HEK293T (cell line): ENCODE results near the gene ERC2.
A peak's percentile ranks its signal among the peaks of the same experiment; 100 is the strongest.

Source experiments
- CTCF ChIA-PET: fragments of 350-600 bp; formaldehyde crosslinking; extraction: SDS; loops from one replicate; lab custom pipeline; 2021; ENCODE audit warnings: antibody characterized with exemption, inconsistent platforms; lab: Yijun Ruan, JAX
- POLR2A ChIA-PET: fragments of 350-600 bp; formaldehyde crosslinking; extraction: SDS; loops from one replicate; lab custom pipeline; 2020; ENCODE audit warnings: antibody characterized with exemption, inconsistent platforms; lab: Yijun Ruan, JAX
- DNase-seq: peaks from one replicate; pipeline ENCODE4 v3.0.0; 2012; ENCODE audit warnings: mixed read lengths; ENCODE audit errors: extremely low spot score
- ARNT ChIP-seq: fragments of 450-650 bp; IDR thresholded peaks from 2 replicates; pipeline ENCODE4 v1.6.1; 2017; ENCODE audit warnings: mild to moderate bottlenecking
- BHLHE40 ChIP-seq: fragments of 450-650 bp; IDR thresholded peaks from 2 replicates; pipeline ENCODE4 v1.6.1; 2016; ENCODE audit warnings: mild to moderate bottlenecking, moderate library complexity, borderline replicate concordance
- CTBP1 ChIP-seq: fragments of 450-650 bp; IDR thresholded peaks from 2 replicates; pipeline ENCODE4 v1.6.1; 2016; ENCODE audit warnings: borderline replicate concordance
- ELF4 ChIP-seq: fragments of 450-650 bp; IDR thresholded peaks from 2 replicates; pipeline ENCODE4 v1.6.1; 2017; ENCODE audit warnings: antibody characterized with exemption
- FOXA1 ChIP-seq: fragments of 450-650 bp; IDR thresholded peaks from 2 replicates; pipeline ENCODE4 v1.6.1; 2016; ENCODE audit warnings: mild to moderate bottlenecking
- FOXK2 ChIP-seq: fragments of 450-650 bp; IDR thresholded peaks from 2 replicates; pipeline ENCODE4 v1.6.1; 2016; ENCODE audit warnings: mild to moderate bottlenecking
- FOXM1 ChIP-seq: fragments of 450-650 bp; IDR thresholded peaks from 2 replicates; pipeline ENCODE4 v1.6.1; 2017; ENCODE audit warnings: mild to moderate bottlenecking, borderline replicate concordance
- HDGF ChIP-seq: fragments of 450-650 bp; IDR thresholded peaks from 2 replicates; pipeline ENCODE4 v1.6.1; 2017; ENCODE audit warnings: antibody characterized with exemption, borderline replicate concordance
- L3MBTL2 ChIP-seq: fragments of 450-650 bp; conservative IDR thresholded peaks from 2 replicates; pipeline ENCODE4 v1.6.1; 2016; ENCODE audit warnings: mild to moderate bottlenecking
- LEF1 ChIP-seq: fragments of 450-650 bp; IDR thresholded peaks from 2 replicates; pipeline ENCODE4 v1.6.1; 2017; ENCODE audit warnings: mild to moderate bottlenecking, borderline replicate concordance
- NFRKB ChIP-seq: fragments of 450-650 bp; IDR thresholded peaks from 2 replicates; pipeline ENCODE4 v1.6.1; 2016; ENCODE audit warnings: mild to moderate bottlenecking, moderate library complexity
- PKNOX1 ChIP-seq: fragments of 450-650 bp; IDR thresholded peaks from 2 replicates; pipeline ENCODE4 v1.6.1; 2016
- SP1 ChIP-seq: fragments of 450-650 bp; IDR thresholded peaks from 2 replicates; pipeline ENCODE4 v1.6.1; 2017
- SUZ12 ChIP-seq: fragments of 450-650 bp; IDR thresholded peaks from 2 replicates; pipeline ENCODE4 v1.6.1; 2016; ENCODE audit warnings: mild to moderate bottlenecking
- TARDBP ChIP-seq: fragments of 450-650 bp; IDR thresholded peaks from 2 replicates; pipeline ENCODE4 v1.6.1; 2016
- ZNF384 ChIP-seq: fragments of 450-650 bp; IDR thresholded peaks from 2 replicates; pipeline ENCODE4 v1.6.1; 2016

Gene ERC2

GRCh38 chr3:55512571-55513343 is 955.5 kb downstream of the ERC2 start:
- TF ChIP-seq FOXK2 = no peak
- TF ChIP-seq TARDBP = no peak
- TF ChIP-seq ELF4 = no peak
- no peak for TF ChIP-seq ZNF384
- no peak for TF ChIP-seq L3MBTL2
- ChIA-PET POLR2A (interaction anchor here (1.2 kb wide), 1 partner anchor 20 kb away, joined by 3 read pairs; no protein-coding TSS in a partner anchor), CTCF (no interaction called here)
- DNase-seq = no peak

GRCh38 chr3:55511895-55512570 is 956.2 kb downstream of the ERC2 start:
- ChIA-PET POLR2A (interaction anchor here (1.2 kb wide), 1 partner anchor 19 kb away, joined by 3 read pairs; no protein-coding TSS in a partner anchor), CTCF (no interaction called here)
- TF ChIP-seq HDGF (no peak), LEF1 (no peak), PKNOX1 (no peak), SP1 (no peak)
- no peak for DNase-seq

GRCh38 chr3:55508335-55508734 is 959.9 kb downstream of the ERC2 start:
- POLR2A ChIA-PET = no interaction called here
- CTCF ChIA-PET = no interaction called here
- TF ChIP-seq L3MBTL2 = peak; percentile 26; the same call in 1 of the 2 replicates
- no peak for TF ChIP-seq TARDBP
- TF ChIP-seq FOXM1 = no peak
- TF ChIP-seq ZNF384 = no peak
- 0 out of 2 replicates have a peak, but pooled peaks have one; percentile 25 for TF ChIP-seq FOXA1
- TF ChIP-seq BHLHE40 = no peak
- TF ChIP-seq PKNOX1 = no peak; the same call in none of the 2 replicates
- TF ChIP-seq SUZ12 = no peak
- no peak for TF ChIP-seq SP1
- no peak for TF ChIP-seq CTBP1
- no peak for TF ChIP-seq ARNT
- no peak for TF ChIP-seq LEF1
- no peak for TF ChIP-seq HDGF
- TF ChIP-seq NFRKB = no peak
- TF ChIP-seq ELF4 = no peak
- TF ChIP-seq FOXK2 = no peak
- no peak for DNase-seq

DNA sequence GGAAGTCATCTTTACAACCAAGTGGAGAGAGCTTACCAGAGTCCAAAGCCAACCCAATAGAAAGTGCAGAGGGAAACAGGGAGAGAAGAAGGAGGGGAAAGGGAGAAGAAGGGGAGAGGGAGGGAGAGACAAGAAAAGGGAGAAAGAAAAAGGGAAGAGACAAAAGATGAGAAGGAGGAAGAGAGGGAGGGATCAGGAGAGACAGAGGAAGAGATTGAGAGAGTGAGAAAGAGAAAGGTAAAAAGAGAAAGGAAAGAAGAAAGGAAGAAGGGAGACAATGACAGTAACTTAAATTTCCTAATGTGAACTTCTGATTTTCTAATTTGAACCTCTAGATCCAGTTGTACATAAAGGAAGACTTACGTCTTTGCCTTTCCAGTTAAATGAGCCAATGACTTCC is 960.5 kb downstream of the ERC2 start:
- DNase-seq = no peak
- CTCF ChIA-PET = no interaction called here
- no peak for TF ChIP-seq PKNOX1
- TF ChIP-seq NFRKB = no peak
- no peak for TF ChIP-seq BHLHE40
- TF ChIP-seq HDGF = no peak
- TF ChIP-seq TARDBP = no peak
- TF ChIP-seq ZNF384 = no peak
- no peak for TF ChIP-seq SUZ12
- no peak for TF ChIP-seq ARNT
- TF ChIP-seq CTBP1 = no peak
- no peak for TF ChIP-seq FOXA1
- POLR2A ChIA-PET = interaction anchor here (1.5 kb wide), 1 partner anchor 21 kb away, joined by 5 read pairs; the partner anchor contains the start of gene WNT5A

GRCh38 chr3:55505776-55506175 is 962.5 kb downstream of the ERC2 start:
- ChIA-PET POLR2A (no interaction called here), CTCF (interaction anchor here (1.2 kb wide), 1 partner anchor 241 kb away, joined by 3 read pairs; no protein-coding TSS in a partner anchor)
- no peak for TF ChIP-seq LEF1
- TF ChIP-seq SUZ12 = no peak
- no peak for TF ChIP-seq CTBP1
- no peak for TF ChIP-seq SP1
- no peak for TF ChIP-seq TARDBP
- TF ChIP-seq FOXK2 = no peak
- no peak for TF ChIP-seq ZNF384
- no peak for TF ChIP-seq L3MBTL2
- TF ChIP-seq ARNT = no peak
- no peak for TF ChIP-seq FOXA1
- no peak for TF ChIP-seq BHLHE40
- TF ChIP-seq ELF4 = no peak
- TF ChIP-seq PKNOX1 = no peak
- no peak for TF ChIP-seq HDGF
- no peak for TF ChIP-seq FOXM1
- no peak for DNase-seq
